K562 (cell line): Measurements from ENCODE around the gene TPI1. TPM values are rescaled to one million over a fixed set of nuclear protein-coding genes. Genes with fewer than 3 reads are reported as not detected.

Source experiments
- CBX5 ChIP-seq: IDR thresholded peaks from 2 replicates; pipeline ENCODE4 v1.6.1; 2014; ENCODE audit warnings: low read depth, borderline replicate concordance
- DPF2 ChIP-seq: fragments of 450-650 bp; IDR thresholded peaks from 2 replicates; pipeline ENCODE4 v1.6.1; 2016
- EHMT2 ChIP-seq: fragments of 450-650 bp; IDR thresholded peaks from 2 replicates; pipeline ENCODE4 v1.6.1; 2018; ENCODE audit warnings: antibody characterized with exemption
- NEUROD1 ChIP-seq: fragments of 150-350 bp; IDR thresholded peaks from 2 replicates; pipeline ENCODE4 v1.6.1; 2014; ENCODE audit warnings: borderline replicate concordance, low read length, low read depth; ENCODE audit not compliant: partially characterized antibody
- PHB ChIP-seq: fragments of 250-450 bp; sonication (Bioruptor Pico); IDR thresholded peaks from 2 replicates; pipeline ENCODE4 v1.5.0; 2021
- RBFOX2 ChIP-seq: fragments of 200-400 bp; formaldehyde crosslinking; IDR thresholded peaks from 2 replicates; pipeline ENCODE4 v1.6.1; 2017; ENCODE audit warnings: low read depth, mild to moderate bottlenecking, low read length, moderate library complexity
- RBM15 ChIP-seq: fragments of 200-400 bp; formaldehyde crosslinking; IDR thresholded peaks from 2 replicates; pipeline ENCODE4 v1.6.1; 2018; ENCODE audit warnings: mild to moderate bottlenecking, low read length, moderate library complexity; ENCODE audit not compliant: insufficient read depth
- ZFX ChIP-seq: sonication (generic); formaldehyde crosslinking; IDR thresholded peaks from 2 replicates; pipeline ENCODE4 v1.8.0; 2022; ENCODE audit warnings: mild to moderate bottlenecking, missing genetic modification reagents, moderate library complexity
- ZNF217 ChIP-seq: sonication (generic); formaldehyde crosslinking; IDR thresholded peaks from 2 replicates; pipeline ENCODE4 v1.8.0; 2022; ENCODE audit warnings: mild to moderate bottlenecking, missing genetic modification reagents
- polyA plus RNA-seq, 8 experiments: library from polyadenylated mRNA; depleted of rRNA in 4 of 8; stranded (reverse) in 5 of 8; unstranded in 3 of 8; fragments of >200 nt; fragmentation: Nextera tagmentation in 2 of 8; fragmentation: Illumina TruSeq in 1 of 8; extraction: Ambion mirVana in 2 of 8; extraction: Trizol in 1 of 8; gene quantifications; 2 replicates each; pipeline versions ENCODE4 v1.2.1 to v1.2.3, GENCODE V29; 2011 to 2014; ENCODE audit warnings: inconsistent platforms in 1 of 8, missing spikeins in 1 of 8
- total RNA-seq, 7 experiments: library from RNA; depleted of rRNA in 6 of 7; stranded (reverse); fragments of >200 nt in 6 of 7; fragmentation: Illumina TruSeq in 2 of 7; extraction: Trizol in 2 of 7; gene quantifications; 2 replicates each; pipeline versions ENCODE4 v1.2.1 to v1.2.3, GENCODE V29; 2011 to 2021; ENCODE audit warnings: low replicate concordance in 1 of 7
- TF ChIP-seq, protein P1 (sequence below): fragments of 450-650 bp; IDR thresholded peaks from 2 replicates; pipeline ENCODE4 v1.6.1; 2016; ENCODE audit warnings: mild to moderate bottlenecking, moderate library complexity
- TF ChIP-seq, protein P2 (sequence below): sonication (generic); formaldehyde crosslinking; IDR thresholded peaks from 2 replicates; pipeline ENCODE4 v1.8.0; 2023; ENCODE audit warnings: missing genetic modification reagents, mild to moderate bottlenecking, borderline replicate concordance

The TPI1 gene
- total and polyA plus RNA-seq, 9 of the 15 experiments (the other 6 are each of a cell fraction or from before 2014, with no cell fraction given): 662 to 4,971 (median 892) TPM

DNA sequence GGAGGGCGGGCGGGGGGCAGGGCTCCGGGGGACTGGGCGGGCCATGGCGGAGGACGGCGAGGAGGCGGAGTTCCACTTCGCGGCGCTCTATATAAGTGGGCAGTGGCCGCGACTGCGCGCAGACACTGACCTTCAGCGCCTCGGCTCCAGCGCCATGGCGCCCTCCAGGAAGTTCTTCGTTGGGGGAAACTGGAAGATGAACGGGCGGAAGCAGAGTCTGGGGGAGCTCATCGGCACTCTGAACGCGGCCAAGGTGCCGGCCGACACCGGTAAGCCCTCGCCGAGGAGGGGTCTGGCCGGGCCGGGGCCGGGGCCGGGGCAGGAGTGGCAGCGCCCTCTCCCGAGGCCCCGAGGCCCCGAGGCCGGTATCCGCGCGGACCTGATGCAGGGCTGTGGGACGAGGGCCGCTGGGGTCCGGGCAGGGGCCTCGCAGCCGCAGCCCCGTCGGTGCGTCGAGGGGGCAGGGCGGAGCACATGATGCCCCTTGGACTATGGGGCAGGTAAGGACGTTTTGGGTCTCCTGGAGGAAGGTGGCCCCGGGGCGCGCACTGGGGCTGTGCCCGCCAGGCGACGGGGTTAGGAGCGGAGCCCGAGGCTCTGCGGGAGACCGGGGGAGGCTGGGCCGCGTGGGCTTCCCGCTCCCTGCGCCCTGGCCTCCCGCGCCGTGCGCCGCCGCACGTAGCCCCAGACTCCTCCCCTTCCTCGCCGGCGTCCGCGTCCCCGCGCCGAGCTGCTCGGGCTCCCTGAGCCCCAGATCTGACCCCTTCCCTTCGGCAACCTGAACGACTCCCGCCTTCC lies at the start of gene TPI1 (continued):
- TF ChIP-seq, protein P1, sequence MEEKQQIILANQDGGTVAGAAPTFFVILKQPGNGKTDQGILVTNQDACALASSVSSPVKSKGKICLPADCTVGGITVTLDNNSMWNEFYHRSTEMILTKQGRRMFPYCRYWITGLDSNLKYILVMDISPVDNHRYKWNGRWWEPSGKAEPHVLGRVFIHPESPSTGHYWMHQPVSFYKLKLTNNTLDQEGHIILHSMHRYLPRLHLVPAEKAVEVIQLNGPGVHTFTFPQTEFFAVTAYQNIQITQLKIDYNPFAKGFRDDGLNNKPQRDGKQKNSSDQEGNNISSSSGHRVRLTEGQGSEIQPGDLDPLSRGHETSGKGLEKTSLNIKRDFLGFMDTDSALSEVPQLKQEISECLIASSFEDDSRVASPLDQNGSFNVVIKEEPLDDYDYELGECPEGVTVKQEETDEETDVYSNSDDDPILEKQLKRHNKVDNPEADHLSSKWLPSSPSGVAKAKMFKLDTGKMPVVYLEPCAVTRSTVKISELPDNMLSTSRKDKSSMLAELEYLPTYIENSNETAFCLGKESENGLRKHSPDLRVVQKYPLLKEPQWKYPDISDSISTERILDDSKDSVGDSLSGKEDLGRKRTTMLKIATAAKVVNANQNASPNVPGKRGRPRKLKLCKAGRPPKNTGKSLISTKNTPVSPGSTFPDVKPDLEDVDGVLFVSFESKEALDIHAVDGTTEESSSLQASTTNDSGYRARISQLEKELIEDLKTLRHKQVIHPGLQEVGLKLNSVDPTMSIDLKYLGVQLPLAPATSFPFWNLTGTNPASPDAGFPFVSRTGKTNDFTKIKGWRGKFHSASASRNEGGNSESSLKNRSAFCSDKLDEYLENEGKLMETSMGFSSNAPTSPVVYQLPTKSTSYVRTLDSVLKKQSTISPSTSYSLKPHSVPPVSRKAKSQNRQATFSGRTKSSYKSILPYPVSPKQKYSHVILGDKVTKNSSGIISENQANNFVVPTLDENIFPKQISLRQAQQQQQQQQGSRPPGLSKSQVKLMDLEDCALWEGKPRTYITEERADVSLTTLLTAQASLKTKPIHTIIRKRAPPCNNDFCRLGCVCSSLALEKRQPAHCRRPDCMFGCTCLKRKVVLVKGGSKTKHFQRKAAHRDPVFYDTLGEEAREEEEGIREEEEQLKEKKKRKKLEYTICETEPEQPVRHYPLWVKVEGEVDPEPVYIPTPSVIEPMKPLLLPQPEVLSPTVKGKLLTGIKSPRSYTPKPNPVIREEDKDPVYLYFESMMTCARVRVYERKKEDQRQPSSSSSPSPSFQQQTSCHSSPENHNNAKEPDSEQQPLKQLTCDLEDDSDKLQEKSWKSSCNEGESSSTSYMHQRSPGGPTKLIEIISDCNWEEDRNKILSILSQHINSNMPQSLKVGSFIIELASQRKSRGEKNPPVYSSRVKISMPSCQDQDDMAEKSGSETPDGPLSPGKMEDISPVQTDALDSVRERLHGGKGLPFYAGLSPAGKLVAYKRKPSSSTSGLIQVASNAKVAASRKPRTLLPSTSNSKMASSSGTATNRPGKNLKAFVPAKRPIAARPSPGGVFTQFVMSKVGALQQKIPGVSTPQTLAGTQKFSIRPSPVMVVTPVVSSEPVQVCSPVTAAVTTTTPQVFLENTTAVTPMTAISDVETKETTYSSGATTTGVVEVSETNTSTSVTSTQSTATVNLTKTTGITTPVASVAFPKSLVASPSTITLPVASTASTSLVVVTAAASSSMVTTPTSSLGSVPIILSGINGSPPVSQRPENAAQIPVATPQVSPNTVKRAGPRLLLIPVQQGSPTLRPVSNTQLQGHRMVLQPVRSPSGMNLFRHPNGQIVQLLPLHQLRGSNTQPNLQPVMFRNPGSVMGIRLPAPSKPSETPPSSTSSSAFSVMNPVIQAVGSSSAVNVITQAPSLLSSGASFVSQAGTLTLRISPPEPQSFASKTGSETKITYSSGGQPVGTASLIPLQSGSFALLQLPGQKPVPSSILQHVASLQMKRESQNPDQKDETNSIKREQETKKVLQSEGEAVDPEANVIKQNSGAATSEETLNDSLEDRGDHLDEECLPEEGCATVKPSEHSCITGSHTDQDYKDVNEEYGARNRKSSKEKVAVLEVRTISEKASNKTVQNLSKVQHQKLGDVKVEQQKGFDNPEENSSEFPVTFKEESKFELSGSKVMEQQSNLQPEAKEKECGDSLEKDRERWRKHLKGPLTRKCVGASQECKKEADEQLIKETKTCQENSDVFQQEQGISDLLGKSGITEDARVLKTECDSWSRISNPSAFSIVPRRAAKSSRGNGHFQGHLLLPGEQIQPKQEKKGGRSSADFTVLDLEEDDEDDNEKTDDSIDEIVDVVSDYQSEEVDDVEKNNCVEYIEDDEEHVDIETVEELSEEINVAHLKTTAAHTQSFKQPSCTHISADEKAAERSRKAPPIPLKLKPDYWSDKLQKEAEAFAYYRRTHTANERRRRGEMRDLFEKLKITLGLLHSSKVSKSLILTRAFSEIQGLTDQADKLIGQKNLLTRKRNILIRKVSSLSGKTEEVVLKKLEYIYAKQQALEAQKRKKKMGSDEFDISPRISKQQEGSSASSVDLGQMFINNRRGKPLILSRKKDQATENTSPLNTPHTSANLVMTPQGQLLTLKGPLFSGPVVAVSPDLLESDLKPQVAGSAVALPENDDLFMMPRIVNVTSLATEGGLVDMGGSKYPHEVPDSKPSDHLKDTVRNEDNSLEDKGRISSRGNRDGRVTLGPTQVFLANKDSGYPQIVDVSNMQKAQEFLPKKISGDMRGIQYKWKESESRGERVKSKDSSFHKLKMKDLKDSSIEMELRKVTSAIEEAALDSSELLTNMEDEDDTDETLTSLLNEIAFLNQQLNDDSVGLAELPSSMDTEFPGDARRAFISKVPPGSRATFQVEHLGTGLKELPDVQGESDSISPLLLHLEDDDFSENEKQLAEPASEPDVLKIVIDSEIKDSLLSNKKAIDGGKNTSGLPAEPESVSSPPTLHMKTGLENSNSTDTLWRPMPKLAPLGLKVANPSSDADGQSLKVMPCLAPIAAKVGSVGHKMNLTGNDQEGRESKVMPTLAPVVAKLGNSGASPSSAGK: peak; percentile 50; the same call in 1 of the 2 replicates
- TF ChIP-seq, protein P2, sequence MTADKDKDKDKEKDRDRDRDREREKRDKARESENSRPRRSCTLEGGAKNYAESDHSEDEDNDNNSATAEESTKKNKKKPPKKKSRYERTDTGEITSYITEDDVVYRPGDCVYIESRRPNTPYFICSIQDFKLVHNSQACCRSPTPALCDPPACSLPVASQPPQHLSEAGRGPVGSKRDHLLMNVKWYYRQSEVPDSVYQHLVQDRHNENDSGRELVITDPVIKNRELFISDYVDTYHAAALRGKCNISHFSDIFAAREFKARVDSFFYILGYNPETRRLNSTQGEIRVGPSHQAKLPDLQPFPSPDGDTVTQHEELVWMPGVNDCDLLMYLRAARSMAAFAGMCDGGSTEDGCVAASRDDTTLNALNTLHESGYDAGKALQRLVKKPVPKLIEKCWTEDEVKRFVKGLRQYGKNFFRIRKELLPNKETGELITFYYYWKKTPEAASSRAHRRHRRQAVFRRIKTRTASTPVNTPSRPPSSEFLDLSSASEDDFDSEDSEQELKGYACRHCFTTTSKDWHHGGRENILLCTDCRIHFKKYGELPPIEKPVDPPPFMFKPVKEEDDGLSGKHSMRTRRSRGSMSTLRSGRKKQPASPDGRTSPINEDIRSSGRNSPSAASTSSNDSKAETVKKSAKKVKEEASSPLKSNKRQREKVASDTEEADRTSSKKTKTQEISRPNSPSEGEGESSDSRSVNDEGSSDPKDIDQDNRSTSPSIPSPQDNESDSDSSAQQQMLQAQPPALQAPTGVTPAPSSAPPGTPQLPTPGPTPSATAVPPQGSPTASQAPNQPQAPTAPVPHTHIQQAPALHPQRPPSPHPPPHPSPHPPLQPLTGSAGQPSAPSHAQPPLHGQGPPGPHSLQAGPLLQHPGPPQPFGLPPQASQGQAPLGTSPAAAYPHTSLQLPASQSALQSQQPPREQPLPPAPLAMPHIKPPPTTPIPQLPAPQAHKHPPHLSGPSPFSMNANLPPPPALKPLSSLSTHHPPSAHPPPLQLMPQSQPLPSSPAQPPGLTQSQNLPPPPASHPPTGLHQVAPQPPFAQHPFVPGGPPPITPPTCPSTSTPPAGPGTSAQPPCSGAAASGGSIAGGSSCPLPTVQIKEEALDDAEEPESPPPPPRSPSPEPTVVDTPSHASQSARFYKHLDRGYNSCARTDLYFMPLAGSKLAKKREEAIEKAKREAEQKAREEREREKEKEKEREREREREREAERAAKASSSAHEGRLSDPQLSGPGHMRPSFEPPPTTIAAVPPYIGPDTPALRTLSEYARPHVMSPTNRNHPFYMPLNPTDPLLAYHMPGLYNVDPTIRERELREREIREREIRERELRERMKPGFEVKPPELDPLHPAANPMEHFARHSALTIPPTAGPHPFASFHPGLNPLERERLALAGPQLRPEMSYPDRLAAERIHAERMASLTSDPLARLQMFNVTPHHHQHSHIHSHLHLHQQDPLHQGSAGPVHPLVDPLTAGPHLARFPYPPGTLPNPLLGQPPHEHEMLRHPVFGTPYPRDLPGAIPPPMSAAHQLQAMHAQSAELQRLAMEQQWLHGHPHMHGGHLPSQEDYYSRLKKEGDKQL (CRISPR knock-in tag): no peak
- TF ChIP-seq NEUROD1 (no peak), RBFOX2 (peak; percentile 88), DPF2 (no peak), PHB (CRISPR knock-in tag) (0 out of 2 replicates have a peak, but pooled peaks have one; percentile 22), RBM15 (0 out of 2 replicates have a peak, but pooled peaks have one; percentile 48), ZNF217 (CRISPR knock-in tag) (no peak), CBX5 (no peak), ZFX (CRISPR knock-in tag) (peak; percentile 85), EHMT2 (no peak)
